ENCODE results near the gene JCHAIN. TPM values are rescaled to one million over a fixed set of nuclear protein-coding genes. Genes with fewer than 3 reads are reported as not detected.

The JCHAIN gene
- total and polyA plus RNA-seq, 7 donors: 1.4 to 206 (median 45.4) TPM; not detected in 1

DNA sequence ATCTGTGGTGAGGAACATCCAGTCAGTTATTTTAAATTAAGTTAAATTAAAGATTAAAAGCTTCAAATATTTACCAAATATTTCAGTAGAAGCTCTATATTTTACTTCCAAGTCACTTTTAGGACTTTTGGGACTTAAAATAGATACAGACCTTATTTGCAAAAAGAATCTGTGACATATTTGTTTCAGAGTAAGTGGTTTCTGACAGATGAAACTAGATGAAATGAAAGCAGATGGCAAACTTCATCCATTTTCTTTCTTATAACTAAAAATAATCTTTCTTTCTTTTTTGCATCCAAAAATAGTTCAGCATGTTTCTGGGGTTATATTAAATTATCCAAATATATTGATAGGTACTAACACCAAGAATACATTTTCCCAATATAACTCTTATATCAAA lies 15.4 kb upstream of the JCHAIN start:
- H3K27ac ChIP-seq: no peak overlapping the region
- no peak for DNase-seq
- H3K4me1 ChIP-seq: no peaks in the 10 kb centered on the region
- TF ChIP-seq EP300 (IDR thresholded peaks at IDR 0.05) (no peak), POLR2A (IDR thresholded peaks at IDR 0.05) (no peak), POLR2AphosphoS5 (IDR thresholded peaks at IDR 0.05) (no peak), CTCF (IDR thresholded peaks at IDR 0.05) (no peak)
- no peaks in the 10 kb centered on the region for H3K27me3 ChIP-seq
- no peak overlapping the region for H3K4me3 ChIP-seq
- H3K36me3 ChIP-seq: no peaks in the 10 kb centered on the region
- no peaks in the 10 kb centered on the region for H3K9me3 ChIP-seq
- intact Hi-C loops (cut with DNase I): no loop called here

DNA sequence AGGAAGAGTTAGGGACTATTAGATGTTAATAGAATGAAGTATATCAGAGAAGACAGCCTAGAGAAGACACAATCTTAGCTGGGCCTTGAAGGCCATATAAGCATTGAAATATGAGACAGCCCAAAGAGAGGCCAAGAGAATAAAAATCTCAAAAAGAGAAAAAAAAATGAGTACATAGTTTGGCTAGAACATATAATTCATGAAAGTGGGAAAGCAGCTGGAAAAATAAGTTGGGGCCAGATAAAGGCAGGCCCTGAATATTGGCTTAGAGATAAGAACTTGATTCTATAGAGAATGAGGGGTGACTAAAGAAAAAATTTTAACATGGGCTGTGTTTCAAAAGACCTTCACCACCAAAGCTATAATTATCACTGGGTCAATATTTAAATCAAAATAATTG lies 14.6 kb upstream of the JCHAIN start:
- TF ChIP-seq CTCF (IDR thresholded peaks at IDR 0.05): no peak
- TF ChIP-seq POLR2A (IDR thresholded peaks at IDR 0.05): no peak
- no peak for TF ChIP-seq POLR2AphosphoS5 (IDR thresholded peaks at IDR 0.05)
- no peak for TF ChIP-seq EP300 (IDR thresholded peaks at IDR 0.05)
- intact Hi-C loops (cut with DNase I): no loop called here
- Histone ChIP-seq H3K27ac (no peak overlapping the region), H3K9me3 (no peaks in the 10 kb centered on the region), H3K4me1 (no peaks in the 10 kb centered on the region), H3K36me3 (no peaks in the 10 kb centered on the region), H3K4me3 (no peak overlapping the region), H3K27me3 (no peaks in the 10 kb centered on the region)
- no peak for DNase-seq

DNA sequence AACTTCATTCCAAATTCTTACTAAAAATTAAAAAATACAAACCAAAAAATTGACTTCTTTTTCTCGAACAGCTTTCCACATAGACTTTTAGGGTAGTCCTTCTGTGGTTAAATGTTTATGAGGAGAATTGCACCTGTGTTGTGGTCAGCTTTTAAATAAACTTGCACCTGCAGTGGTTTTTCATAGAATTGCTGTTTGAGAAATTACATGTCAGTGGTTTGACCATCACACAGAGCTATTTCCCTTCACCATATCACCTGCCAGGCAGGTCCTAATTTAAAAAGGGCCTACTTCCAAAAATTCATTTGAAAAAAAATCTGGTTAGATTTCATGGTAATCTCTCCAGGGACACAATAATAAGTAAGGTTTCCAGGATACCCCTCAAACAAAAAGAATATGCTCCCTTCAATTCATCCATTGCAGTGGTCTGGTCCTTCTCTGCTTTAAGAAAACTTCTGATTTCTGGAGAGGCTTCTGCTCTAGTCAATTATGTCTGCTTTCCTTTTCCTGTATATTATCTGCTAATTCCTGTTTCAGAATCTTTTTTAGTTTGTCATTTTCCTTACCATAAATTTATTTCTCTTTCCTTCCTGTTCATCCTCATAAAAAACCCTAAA lies 12.2 kb upstream of the JCHAIN start:
- no peak for TF ChIP-seq EP300 (IDR thresholded peaks at IDR 0.05)
- no peak for TF ChIP-seq POLR2AphosphoS5 (IDR thresholded peaks at IDR 0.05)
- TF ChIP-seq CTCF (IDR thresholded peaks at IDR 0.05): no peak
- no peak for TF ChIP-seq POLR2A (IDR thresholded peaks at IDR 0.05)
- WGBS, 2 donors: 60 to 78% methylated on average over 1 of the region's 1 CpG
- Histone ChIP-seq H3K4me1 (no peaks in the 10 kb centered on the region), H3K36me3 (no peaks in the 10 kb centered on the region), H3K9me3 (no peaks in the 10 kb centered on the region), H3K27ac (no peak overlapping the region), H3K4me3 (no peak overlapping the region), H3K27me3 (no peaks in the 10 kb centered on the region)
- no peak for DNase-seq
- intact Hi-C loops (cut with DNase I): no loop called here

DNA sequence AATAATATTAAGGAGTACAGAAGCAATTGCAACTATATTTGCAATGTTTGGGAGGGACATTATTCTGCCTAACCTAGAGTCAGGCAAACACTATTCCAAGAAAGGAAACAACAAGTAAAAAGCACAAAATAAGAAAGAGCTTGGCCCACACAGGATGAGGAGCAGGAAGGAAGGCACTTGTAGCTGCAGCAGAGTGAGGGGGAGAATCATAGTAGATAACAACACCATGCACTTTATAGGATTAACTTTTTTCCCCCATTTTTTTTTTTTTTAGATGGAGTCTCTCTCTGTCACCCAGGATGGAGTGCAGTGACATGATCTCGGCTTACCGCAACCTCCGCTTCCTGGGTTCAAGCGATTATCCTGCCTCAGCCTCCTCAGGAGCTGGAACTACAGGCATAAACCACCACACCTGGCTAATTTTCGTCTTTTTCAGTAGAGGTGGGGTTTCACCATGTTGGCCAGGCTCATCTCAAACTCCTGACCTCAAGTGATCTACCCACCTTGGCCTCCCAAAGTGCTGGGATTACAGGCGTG lies 10.3 kb upstream of the JCHAIN start:
- H3K9me3 ChIP-seq: no peaks in the 10 kb centered on the region
- WGBS, 2 donors: 86 to 93% methylated on average over 6 of the region's 6 CpGs
- no peak overlapping the region for H3K27ac ChIP-seq
- intact Hi-C loops (cut with DNase I): no loop called here
- TF ChIP-seq CTCF (IDR thresholded peaks at IDR 0.05) (no peak), POLR2AphosphoS5 (IDR thresholded peaks at IDR 0.05) (no peak), EP300 (IDR thresholded peaks at IDR 0.05) (no peak), POLR2A (IDR thresholded peaks at IDR 0.05) (no peak)
- H3K4me1 ChIP-seq: no peaks in the 10 kb centered on the region
- H3K36me3 ChIP-seq: no peaks in the 10 kb centered on the region
- DNase-seq: no peak
- H3K4me3 ChIP-seq: no peak overlapping the region
- H3K27me3 ChIP-seq: no peaks in the 10 kb centered on the region

GRCh38 chr4:70674731-70675130 lies 8.4 kb upstream of the JCHAIN start:
- Histone ChIP-seq H3K4me1 (no peaks in the 10 kb centered on the region), H3K36me3 (no peaks in the 10 kb centered on the region), H3K27ac (no peak overlapping the region), H3K27me3 (no peaks in the 10 kb centered on the region), H3K4me3 (no peak overlapping the region), H3K9me3 (no peaks in the 10 kb centered on the region)
- intact Hi-C loops (cut with DNase I): no loop called here
- TF ChIP-seq POLR2A (IDR thresholded peaks at IDR 0.05) (no peak), EP300 (IDR thresholded peaks at IDR 0.05) (no peak), POLR2AphosphoS5 (IDR thresholded peaks at IDR 0.05) (no peak), CTCF (IDR thresholded peaks at IDR 0.05) (no peak)
- WGBS, 2 donors: 74 to 79% methylated on average over 1 of the region's 1 CpG
- no peak for DNase-seq

Measured in sigmoid colon (tissue), 7 donors.